Natural killer cell treated with Interleukin-12 subunit alpha and Interleukin-12 subunit beta and Interleukin-15 and Interleukin-18, amount 100 ng/mL, for 72 hours (primary cell): ENCODE data around the gene CLDN16. TPM values are rescaled to one million over a fixed set of nuclear protein-coding genes. Genes with fewer than 3 reads are reported as not detected.
A peak's percentile ranks its signal among the peaks of the same experiment; 100 is the strongest.

Source experiments
- ATAC-seq, 2 donors: fragments of 150-1000 bp; cut with Tn5 transposase in 1 of 2; sonication (Bioruptor Pico), chemical (Tn5 transposase) in 1 of 2; 2 replicates each; pipeline ENCODE4 v1.10.0; 2021
- DNase-seq: peaks from one replicate; pipeline ENCODE4 v3.0.0; 2022; ENCODE audit warnings: low spot score
- H3K27ac Mint-ChIP-seq, 2 donors: 1 replicate in 1 of 2; 2 replicates in 1 of 2; pipeline ENCODE4 v1.8.0; 2022; ENCODE audit warnings: mixed read lengths in 2 of 2, mild to moderate bottlenecking in 1 of 2, moderate library complexity in 1 of 2
- H3K27me3 Mint-ChIP-seq, 2 donors: 1 replicate in 1 of 2; 2 replicates in 1 of 2; pipeline ENCODE4 v1.8.0; 2022; ENCODE audit warnings: mixed read lengths in 2 of 2
- H3K36me3 Mint-ChIP-seq: one replicate; pipeline ENCODE4 v1.8.0; 2022; ENCODE audit warnings: mixed read lengths
- H3K4me1 Mint-ChIP-seq, 2 donors: 1 replicate in 1 of 2; 2 replicates in 1 of 2; pipeline ENCODE4 v1.8.0; 2022; ENCODE audit warnings: low read depth in 2 of 2, mixed read lengths in 2 of 2, mild to moderate bottlenecking in 1 of 2
- H3K4me3 Mint-ChIP-seq: one replicate; pipeline ENCODE4 v1.8.0; 2022; ENCODE audit warnings: mixed read lengths
- H3K9me3 Mint-ChIP-seq: 2 replicates; pipeline ENCODE4 v1.8.0; 2022; ENCODE audit warnings: mixed read lengths
- total RNA-seq, 2 donors: library from RNA; stranded (reverse); gene quantifications; one replicate each; pipeline ENCODE4 v1.2.3, GENCODE V29; 2022

The CLDN16 gene
- total RNA-seq, 2 donors from 2014 or later = not detected

DNA sequence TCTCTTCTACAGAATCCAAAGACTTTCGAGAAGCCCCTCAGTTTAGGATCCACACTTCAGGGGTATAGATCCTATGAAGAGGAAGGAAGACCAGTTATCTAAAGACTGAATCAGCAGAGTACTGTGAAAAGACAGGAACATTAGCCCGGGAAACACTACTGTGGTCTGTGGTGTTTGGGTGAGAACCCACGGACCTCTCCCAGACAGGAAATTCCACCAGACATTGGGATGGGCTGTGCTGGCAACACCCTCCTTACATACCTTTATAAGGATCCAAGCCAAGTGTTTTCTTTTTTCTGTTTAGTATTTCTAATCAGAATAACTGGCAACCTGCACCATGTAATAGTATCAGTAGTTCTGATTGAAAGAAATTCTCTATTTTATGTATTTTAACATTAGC, 47.7 kb downstream of the CLDN16 start:
- Mint-ChIP-seq H3K36me3 (no peaks in the 10 kb centered on the region), H3K27ac (no peak overlapping the region), H3K27me3 (peaks cover 2 to 20% of the 10 kb centered on the region in 2 donors), H3K4me3 (no peak overlapping the region), H3K9me3 (peaks cover 3% of the 10 kb centered on the region), H3K4me1 (no peaks in the 10 kb centered on the region)
- no peak for ATAC-seq
- no peak for DNase-seq

DNA sequence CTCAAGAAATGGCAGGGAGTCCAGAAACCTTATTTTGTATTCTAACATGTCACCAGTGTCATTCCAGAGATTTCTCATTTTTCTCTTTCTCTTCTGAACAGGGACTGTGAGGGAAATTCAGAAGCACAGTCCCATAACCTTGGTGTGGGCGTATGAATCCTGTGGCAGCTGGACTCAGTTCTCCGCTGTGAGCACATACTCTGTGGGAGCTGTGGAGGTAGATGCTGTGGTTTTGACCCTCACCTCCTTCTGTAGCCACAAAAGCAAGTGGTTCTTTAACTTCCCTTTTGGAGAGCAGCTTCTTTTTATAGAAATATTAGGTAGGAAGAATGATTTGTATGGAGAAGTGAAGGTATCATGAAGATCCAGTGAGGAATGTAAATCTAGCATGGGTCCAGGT, 48.4 kb downstream of the CLDN16 start:
- H3K27ac Mint-ChIP-seq = no peak overlapping the region
- H3K4me1 Mint-ChIP-seq = no peaks in the 10 kb centered on the region
- no peak overlapping the region for H3K4me3 Mint-ChIP-seq
- no peaks in the 10 kb centered on the region for H3K36me3 Mint-ChIP-seq
- no peak for ATAC-seq
- no peak for DNase-seq
- peaks cover 2 to 20% of the 10 kb centered on the region in 2 donors for H3K27me3 Mint-ChIP-seq
- peaks cover 3% of the 10 kb centered on the region for H3K9me3 Mint-ChIP-seq

DNA sequence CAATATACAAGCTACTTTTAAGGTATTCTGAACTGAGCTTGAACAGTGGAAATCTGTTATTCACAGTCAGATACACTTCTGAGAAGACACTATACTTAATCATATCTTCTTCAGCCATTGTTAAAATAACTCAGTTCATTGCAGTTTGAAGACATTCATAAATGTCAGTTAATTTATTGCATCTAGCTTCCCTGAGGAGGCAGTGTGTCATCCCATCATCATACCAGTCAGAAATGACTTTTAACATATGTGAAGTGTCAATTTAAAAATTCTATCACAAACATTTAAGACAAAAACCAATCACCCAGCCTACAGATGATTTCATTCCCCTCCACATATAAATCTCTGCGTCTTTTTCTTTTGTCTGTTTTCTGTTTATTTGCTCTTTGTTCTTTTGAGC, 54.3 kb downstream of the CLDN16 start:
- Mint-ChIP-seq H3K27ac (no peak overlapping the region), H3K9me3 (no peaks in the 10 kb centered on the region), H3K4me3 (no peak overlapping the region), H3K36me3 (no peaks in the 10 kb centered on the region), H3K4me1 (peaks cover 2 to 3% of the 10 kb centered on the region in 2 donors), H3K27me3 (peaks cover 0 to 3% of the 10 kb centered on the region in 2 donors)
- DNase-seq (no peak), ATAC-seq (no peak)

DNA sequence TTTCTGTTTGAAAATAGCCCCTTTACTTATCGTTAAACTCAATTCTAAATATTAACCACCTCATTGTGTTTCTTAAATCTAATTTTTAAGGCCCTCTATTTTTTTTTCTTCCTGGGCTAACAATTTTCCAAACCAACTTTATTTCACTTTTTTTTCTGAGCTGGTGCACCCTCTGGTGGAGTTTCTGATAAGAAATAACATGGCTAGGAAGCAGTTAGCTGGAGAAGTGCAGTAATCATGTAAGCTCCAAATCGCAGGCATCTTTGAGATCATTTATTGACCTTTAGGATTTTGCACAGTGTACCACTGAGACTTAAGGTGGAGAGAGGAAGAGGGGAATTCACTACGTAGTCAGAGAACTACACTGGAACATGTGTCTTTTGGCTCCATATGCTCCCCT, 55.3 kb downstream of the CLDN16 start:
- no peaks in the 10 kb centered on the region for H3K36me3 Mint-ChIP-seq
- ATAC-seq (no peak), DNase-seq (no peak)
- H3K4me3 Mint-ChIP-seq = no peak overlapping the region
- no peak overlapping the region for H3K27ac Mint-ChIP-seq
- peaks cover 0 to 3% of the 10 kb centered on the region in 2 donors for H3K27me3 Mint-ChIP-seq
- H3K9me3 Mint-ChIP-seq = no peaks in the 10 kb centered on the region
- peaks cover 2 to 3% of the 10 kb centered on the region in 2 donors for H3K4me1 Mint-ChIP-seq

DNA sequence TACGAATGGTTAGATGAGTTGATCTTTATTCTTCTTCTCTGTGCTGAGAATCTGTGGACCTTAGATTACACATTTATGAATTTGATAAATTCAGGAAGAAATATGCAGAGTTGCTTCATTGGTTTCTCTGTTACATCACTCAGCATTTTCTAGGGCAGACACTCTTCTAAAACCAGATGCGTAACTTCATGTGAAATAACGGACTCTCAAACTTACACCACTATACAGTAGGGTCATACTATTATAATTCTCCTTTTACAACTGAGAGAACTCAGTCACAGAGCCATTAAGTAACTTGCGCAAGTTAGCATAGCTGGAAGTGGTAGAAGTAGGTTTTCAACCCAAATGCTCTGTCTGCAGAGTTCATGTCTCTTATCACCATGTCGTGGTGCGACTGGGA, 56.0 kb downstream of the CLDN16 start:
- Mint-ChIP-seq H3K4me1 (peaks cover 2 to 3% of the 10 kb centered on the region in 2 donors), H3K4me3 (no peak overlapping the region), H3K9me3 (no peaks in the 10 kb centered on the region), H3K27ac (no peak overlapping the region), H3K36me3 (no peaks in the 10 kb centered on the region), H3K27me3 (peaks cover 0 to 3% of the 10 kb centered on the region in 2 donors)
- no peak for DNase-seq
- no peak for ATAC-seq

DNA sequence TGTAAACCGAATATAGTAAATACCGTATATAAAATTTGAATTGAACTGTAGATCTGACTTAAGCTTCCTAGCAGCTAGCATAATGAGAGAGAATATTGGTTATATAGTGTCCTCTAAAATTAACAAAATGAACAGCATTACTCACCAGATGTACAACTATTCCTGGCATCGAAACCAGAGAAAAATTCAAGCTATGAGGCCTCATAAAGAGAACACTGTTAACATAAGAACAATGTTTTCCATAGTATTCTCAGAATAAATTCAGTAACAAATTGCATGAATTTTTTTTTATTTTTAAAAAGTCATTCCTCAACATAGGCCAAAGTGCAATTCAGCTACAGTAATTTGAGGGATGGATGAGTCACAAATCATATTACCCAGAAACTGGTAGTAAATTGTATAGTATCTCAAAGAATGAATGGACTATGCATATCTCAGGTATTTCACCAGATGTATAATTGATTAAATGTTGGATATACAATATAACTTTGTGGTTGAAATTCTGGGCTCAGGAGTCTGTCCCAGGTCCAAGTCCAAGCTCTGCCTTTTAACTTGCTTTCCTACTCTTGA, 56.7 kb downstream of the CLDN16 start:
- Mint-ChIP-seq H3K4me3 (no peak overlapping the region), H3K36me3 (no peaks in the 10 kb centered on the region)
- no peak for ATAC-seq

DNA sequence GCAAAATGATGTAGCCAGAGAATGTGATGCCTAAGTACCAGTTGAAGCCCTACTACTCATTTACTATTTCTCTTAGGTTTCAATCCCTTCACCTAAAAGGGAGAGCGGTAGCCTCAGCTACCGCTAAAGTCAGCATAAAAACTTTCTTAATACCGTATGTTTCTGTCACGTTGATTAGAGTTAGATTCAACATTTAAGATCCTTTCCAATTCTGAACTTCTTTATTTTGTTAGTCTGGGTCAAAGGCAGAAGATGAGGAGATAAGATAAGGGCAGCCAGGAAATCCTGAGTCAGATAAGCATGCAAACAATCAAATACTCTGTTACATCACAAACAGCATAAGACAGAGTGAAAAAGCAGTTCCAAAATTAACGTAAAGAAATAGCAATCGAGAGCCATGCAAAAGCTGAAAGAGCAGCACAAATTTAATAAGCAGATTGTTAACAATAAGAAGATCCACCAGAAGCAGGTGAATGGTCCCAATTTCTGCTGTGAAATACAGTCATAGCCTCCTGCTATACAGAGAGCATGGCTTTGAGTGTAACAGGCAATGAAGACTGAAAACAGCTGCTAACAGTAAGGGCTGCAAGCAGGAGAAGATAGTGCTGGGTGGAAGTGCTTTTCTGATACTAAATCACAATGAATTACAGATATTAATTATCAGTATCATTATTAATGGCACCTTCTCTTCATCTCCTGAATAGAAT, 58.8 kb downstream of the CLDN16 start:
- H3K4me3 Mint-ChIP-seq = peak overlapping the region; percentile 5
- peaks cover 3 to 8% of the 10 kb centered on the region in 2 donors for H3K27me3 Mint-ChIP-seq
- no peak overlapping the region for H3K27ac Mint-ChIP-seq
- peaks cover 2 to 3% of the 10 kb centered on the region in 2 donors for H3K4me1 Mint-ChIP-seq
- ATAC-seq (no peak), DNase-seq (no peak)
- no peaks in the 10 kb centered on the region for H3K9me3 Mint-ChIP-seq
- H3K36me3 Mint-ChIP-seq = no peaks in the 10 kb centered on the region

More for the DNA sequence above, 56.7 kb downstream of the CLDN16 start:
- H3K27me3 Mint-ChIP-seq = peaks cover 0 to 3% of the 10 kb centered on the region in 2 donors
- H3K4me1 Mint-ChIP-seq = peaks cover 2 to 3% of the 10 kb centered on the region in 2 donors
- no peak overlapping the region for H3K27ac Mint-ChIP-seq
- DNase-seq = no peak
- no peaks in the 10 kb centered on the region for H3K9me3 Mint-ChIP-seq

DNA sequence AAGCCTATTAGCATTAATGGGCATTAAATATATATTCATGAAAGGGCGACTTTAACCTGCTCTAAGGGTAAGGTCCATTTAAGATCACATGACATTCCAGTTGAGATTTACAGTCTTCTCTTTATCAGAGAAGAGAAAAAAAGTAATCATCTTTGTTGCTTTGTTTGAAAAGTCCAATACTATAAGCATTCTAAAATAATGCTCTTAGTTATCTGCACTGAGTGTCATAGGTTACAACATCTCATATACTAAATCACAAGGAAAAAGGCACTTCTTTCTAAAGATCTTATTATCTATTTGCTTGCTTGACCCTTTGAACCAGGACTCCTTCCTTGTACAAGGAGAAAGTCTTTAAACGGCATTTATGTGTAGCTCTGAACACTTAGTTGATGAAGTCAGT, 60.3 kb downstream of the CLDN16 start:
- Mint-ChIP-seq H3K27me3 (peaks cover 3 to 8% of the 10 kb centered on the region in 2 donors), H3K4me3 (no peak overlapping the region), H3K9me3 (no peaks in the 10 kb centered on the region), H3K36me3 (no peaks in the 10 kb centered on the region), H3K27ac (no peak overlapping the region), H3K4me1 (peaks cover 2 to 3% of the 10 kb centered on the region in 2 donors)
- no peak for ATAC-seq
- no peak for DNase-seq

DNA sequence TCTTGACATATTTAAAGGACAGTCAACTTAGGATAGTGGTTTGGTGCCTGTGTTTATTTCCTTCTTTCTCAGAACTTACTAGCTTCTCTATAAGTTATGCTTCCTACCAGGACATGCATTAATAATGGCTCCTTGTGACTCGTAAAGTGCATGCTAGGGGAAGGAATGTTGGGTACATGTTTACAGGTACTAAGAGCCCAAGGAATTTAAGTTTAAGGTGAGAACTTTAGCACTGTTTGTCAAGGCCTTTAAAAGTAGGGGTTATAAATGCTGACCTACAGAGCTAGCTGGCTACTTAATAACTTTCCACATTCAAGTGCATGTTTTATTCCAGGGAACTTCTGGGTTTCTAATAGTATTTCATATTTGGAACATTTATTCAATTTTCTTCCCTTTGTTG, 61.8 kb downstream of the CLDN16 start, which contains the start of gene TMEM207:
Gene TMEM207 (minus strand): TSS at position 101 of the 400 bp plus-strand sequence. CDS start 92 bp downstream, at position 9.
- H3K9me3 Mint-ChIP-seq = no peaks in the 10 kb centered on the region
- ATAC-seq = no peak
- no peak for DNase-seq
- H3K27me3 Mint-ChIP-seq = peaks cover 3 to 9% of the 10 kb centered on the region in 2 donors
- H3K4me3 Mint-ChIP-seq = no peak within 1 kb of the TSS
- no peaks in the 10 kb centered on the region for H3K36me3 Mint-ChIP-seq
- H3K4me1 Mint-ChIP-seq = peaks cover 2 to 3% of the 10 kb centered on the region in 2 donors
- no peak within 1 kb of the TSS for H3K27ac Mint-ChIP-seq

DNA sequence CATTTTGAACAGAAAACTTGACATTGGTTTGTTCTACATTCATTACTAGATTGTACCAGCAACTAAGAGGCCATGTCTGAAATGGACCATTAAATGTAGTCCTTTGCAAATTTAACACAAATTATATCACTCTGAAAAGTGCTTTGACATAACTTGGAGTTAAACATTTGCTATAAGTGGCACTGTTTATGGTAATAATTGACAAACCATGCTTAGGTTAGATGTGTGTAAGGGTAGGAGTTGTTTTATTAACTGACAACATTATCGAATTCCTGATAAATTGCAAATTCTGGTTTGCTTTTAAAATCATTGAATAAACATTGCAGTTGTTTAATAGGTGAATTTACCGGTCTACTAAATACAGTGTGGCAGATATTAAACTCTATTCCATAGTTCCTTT, 67.9 kb downstream of the CLDN16 start:
- Mint-ChIP-seq H3K4me3 (no peak overlapping the region), H3K36me3 (no peaks in the 10 kb centered on the region), H3K4me1 (no peaks in the 10 kb centered on the region), H3K27me3 (peaks cover 6 to 25% of the 10 kb centered on the region in 2 donors), H3K27ac (no peak overlapping the region), H3K9me3 (no peaks in the 10 kb centered on the region)
- ATAC-seq (no peak), DNase-seq (no peak)

DNA sequence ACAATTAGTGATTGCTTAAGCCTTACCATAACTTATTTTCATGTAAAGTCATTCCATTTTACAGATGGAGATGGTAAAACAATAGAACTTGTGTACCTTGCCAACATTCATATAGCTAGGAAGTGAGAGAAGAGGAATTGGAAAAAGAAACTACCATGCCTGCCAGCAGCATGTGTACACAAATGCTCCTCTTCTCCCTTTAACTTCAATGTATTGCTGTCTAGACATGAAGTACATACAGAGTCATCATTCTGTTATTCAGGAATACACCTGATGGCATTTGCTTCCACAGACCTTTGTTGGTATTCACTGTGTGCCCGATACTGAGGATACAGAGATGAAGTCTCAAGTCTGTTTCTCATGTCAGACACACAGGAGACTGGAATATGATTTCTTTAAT, 68.8 kb downstream of the CLDN16 start:
- Mint-ChIP-seq H3K4me3 (no peak overlapping the region), H3K36me3 (no peaks in the 10 kb centered on the region), H3K4me1 (no peaks in the 10 kb centered on the region), H3K27ac (no peak overlapping the region), H3K27me3 (peaks cover 6 to 25% of the 10 kb centered on the region in 2 donors), H3K9me3 (no peaks in the 10 kb centered on the region)
- ATAC-seq = no peak
- DNase-seq = no peak

DNA sequence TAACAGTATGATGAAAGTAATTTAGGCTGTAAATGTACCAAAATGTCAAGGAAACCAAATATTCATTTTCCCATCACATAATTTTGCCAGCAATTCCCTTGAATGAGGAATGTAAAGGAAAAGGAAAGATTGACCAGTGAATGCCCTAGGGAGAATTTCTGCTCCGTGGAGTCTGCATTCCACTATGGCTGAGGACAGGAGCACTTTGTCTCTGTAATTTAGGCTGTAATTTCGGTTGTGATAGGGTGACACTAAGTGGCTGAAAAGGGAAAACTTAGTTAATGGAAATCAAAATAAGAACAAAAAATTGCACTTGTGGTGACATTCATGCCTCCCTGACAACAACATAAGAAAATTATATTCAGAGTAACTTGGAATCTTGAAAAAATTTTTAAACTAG, 70.1 kb downstream of the CLDN16 start:
- Mint-ChIP-seq H3K27me3 (peaks cover 6 to 34% of the 10 kb centered on the region in 2 donors), H3K27ac (no peak overlapping the region), H3K4me3 (no peak overlapping the region), H3K36me3 (no peaks in the 10 kb centered on the region), H3K9me3 (no peaks in the 10 kb centered on the region), H3K4me1 (no peaks in the 10 kb centered on the region)
- no peak for ATAC-seq
- no peak for DNase-seq
